ENCODE data around the gene TAF11L11.
"Not testable (repeated sequence)": the region's sequence is repeated elsewhere in the genome, so short reads cannot be mapped to it uniquely, and the experiment has no call there.

Gene TAF11L11

GRCh38 chr5:17603880-17604279 is at the start of gene TAF11L11:
Gene TAF11L11 (plus strand): TSS chr5:17604183.
- DNase-seq: not testable (repeated sequence)

- not testable (repeated sequence) for DNase-seq
Observed at GRCh38 chr5:17585658-17586057, 18.3 kb upstream of the TAF11L11 start, which contains the start of gene TAF11L7. Gene TAF11L7 (minus strand): TSS chr5:17585758.

GRCh38 chr5:17590860-17591259 is 13.1 kb upstream of the TAF11L11 start, which contains the start of gene TAF11L8:
Gene TAF11L8 (minus strand): TSS chr5:17590960.
- not testable (repeated sequence) for DNase-seq

- not testable (repeated sequence) for DNase-seq
Observed at GRCh38 chr5:17594255-17594654, 9.7 kb upstream of the TAF11L11 start, which contains the start of gene TAF11L9. Gene TAF11L9 (minus strand): TSS chr5:17594394.

- not testable (repeated sequence) for DNase-seq
Observed at GRCh38 chr5:17597728-17598127, 6.3 kb upstream of the TAF11L11 start, which contains the start of gene TAF11L10. Gene TAF11L10 (minus strand): TSS chr5:17597828.

- no peak for DNase-seq
Observed at GRCh38 chr5:17604951-17605350, 968 bp downstream of the TAF11L11 start.

- DNase-seq: not testable (repeated sequence)
Observed at GRCh38 chr5:17607461-17607860, 3.5 kb downstream of the TAF11L11 start.

GRCh38 chr5:17610092-17610491 is 6.1 kb downstream of the TAF11L11 start, which contains the start of gene TAF11L12:
Gene TAF11L12 (plus strand): TSS chr5:17610392.
- DNase-seq: not testable (repeated sequence)

- no peak for DNase-seq
Observed at GRCh38 chr5:17614872-17615605, 11.1 kb downstream of the TAF11L11 start.

- DNase-seq: no peak
Observed at GRCh38 chr5:17619354-17619753, 15.4 kb downstream of the TAF11L11 start.

- no peak for DNase-seq
Observed at GRCh38 chr5:17620627-17621026, 16.6 kb downstream of the TAF11L11 start.

GRCh38 chr5:17625686-17626085 is 21.7 kb downstream of the TAF11L11 start:
- DNase-seq: no peak

- DNase-seq: not testable (repeated sequence)
Observed at GRCh38 chr5:17631788-17632187, 27.8 kb downstream of the TAF11L11 start, which contains the start of gene TAF11L13. Gene TAF11L13 (plus strand): TSS chr5:17632088.

- no peak for DNase-seq
Observed at GRCh38 chr5:17634160-17634559, 30.2 kb downstream of the TAF11L11 start, which contains the start of gene TAF11L14. Gene TAF11L14 (plus strand): TSS chr5:17634460.

GRCh38 chr5:17649232-17649631 is 45.2 kb downstream of the TAF11L11 start:
- DNase-seq: not testable (repeated sequence)

- not testable (repeated sequence) for DNase-seq
Observed at GRCh38 chr5:17655201-17655759, 51.3 kb downstream of the TAF11L11 start.
